ENCODE results near the gene HS6ST1.

Gene HS6ST1

GRCh38 chr2:128298286-128298685, 20.4 kb downstream of the HS6ST1 start:
- DNase-seq: no peak

DNA sequence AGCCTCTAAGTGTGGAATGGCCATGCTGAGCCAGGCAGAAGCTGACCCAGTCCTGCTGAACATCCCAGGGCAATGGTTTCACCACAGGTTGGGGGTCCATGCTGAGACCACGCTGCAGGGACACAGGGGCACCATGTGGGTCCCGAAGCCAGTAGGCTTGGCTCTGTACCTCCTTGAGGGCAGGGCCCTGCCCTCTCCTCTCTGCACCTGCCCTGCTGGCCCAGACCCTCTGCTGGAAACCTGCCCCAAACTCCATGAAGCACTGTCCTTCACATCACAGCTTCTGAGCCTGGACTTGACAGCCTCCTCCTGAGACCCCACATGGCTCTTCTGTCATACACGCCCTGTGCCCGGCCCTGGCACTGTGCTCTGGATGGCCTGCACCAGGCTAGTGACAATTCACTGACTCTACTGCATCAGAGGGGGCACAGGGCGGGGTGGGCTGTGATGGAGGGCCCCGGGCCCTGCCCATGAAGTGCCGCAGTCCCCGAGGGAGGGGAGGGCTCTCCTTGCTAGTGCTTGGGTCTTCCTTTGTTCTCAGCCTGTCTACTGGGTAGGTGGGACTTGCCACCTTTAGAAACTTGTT, 24.7 kb downstream of the HS6ST1 start:
- no peak for DNase-seq

DNA sequence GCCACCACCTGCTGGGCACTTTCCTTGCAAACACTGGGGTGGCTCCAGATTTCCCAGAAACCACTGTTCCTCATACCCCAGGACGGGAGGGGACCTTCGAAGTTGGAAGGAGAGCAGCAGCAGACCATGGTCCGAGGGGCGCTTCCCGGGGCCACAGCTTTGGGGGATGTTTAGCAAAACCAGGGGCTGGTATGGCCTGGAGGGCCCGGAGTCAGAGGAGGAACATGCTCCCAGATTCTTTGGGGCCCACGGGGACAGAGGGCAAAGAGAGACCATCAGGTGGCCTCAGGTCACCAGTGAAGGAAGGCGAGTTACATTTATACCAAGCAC, 25.3 kb downstream of the HS6ST1 start:
- no peak for DNase-seq

DNA sequence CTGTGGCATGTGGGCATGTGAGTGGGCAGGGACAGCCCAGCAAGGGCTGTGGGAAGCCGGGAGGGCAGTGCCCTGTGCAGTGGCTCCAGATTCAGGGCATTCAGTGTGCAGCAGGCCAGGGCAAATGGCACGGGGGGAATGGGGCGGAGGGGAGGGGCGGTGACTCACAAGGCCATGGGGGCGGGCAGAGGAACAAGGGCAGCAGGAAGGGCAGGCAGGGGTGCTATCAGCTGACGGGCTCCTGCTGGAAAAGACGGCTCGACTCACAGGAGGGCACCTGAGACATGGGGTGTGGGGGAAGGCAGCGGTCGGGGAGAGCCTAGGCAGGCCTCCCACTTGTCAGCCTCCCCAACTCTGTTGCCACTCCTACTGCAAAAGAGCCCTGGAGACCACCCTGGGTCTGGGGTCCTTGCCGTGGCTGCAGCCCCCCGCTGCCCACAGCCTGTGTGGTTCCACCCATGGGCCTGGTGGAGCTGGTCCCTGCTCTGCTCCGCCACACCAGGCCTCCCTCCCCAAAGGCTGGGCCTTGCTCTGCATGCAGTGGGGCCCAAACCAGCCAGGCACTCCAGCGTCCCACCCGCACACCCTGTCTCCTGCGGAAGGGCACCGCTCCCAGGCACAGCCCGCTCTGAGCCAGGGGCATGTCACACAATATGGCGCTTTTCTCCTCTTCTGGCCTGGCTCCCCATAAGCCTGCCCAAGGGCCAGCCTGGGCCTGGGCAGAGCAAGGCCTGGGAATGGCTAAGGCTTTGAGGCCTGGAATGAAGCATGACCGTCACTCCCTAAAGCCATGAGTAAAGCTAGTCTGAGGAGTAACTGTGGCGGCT, 25.9 kb downstream of the HS6ST1 start:
- DNase-seq: no peak

DNA sequence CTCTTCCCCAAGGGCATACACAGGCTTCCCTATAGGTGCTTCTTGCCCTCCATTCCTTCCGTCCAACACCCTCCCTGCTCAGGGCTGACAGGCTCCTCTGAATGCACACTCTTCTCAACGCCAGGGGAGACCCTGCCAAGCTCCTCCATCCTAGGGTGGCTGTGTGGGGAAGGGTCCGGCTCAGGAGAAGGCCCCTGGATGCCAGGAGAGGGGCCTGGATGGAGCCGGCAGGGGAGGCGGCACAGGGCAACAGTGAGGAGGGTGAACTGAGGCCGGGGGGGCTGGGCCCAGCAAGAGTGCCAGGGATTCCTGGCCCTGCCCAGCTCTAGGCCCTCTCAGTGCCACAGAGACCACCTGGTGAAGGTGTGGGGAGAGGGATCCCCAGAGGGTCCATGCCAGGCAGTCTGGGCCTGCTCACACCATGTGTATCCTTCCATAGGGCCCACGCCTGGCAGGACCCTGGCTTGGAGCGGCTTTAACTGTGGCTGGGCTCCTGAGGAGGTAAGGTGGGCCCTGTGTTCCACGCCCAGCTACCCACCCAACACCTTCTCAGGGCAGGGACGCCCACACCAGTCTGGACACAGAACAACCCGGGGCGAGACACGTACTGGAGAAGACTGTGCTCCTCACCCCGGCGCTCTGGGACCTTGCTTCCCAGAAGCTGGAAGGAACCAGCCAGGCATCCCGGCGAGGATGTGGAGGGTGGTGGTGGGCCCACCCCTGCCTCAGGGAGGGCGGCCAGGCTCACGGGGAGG, 26.6 kb downstream of the HS6ST1 start:
- no peak for DNase-seq

GRCh38 chr2:128291161-128291843, 27.4 kb downstream of the HS6ST1 start:
- no peak for DNase-seq

DNA sequence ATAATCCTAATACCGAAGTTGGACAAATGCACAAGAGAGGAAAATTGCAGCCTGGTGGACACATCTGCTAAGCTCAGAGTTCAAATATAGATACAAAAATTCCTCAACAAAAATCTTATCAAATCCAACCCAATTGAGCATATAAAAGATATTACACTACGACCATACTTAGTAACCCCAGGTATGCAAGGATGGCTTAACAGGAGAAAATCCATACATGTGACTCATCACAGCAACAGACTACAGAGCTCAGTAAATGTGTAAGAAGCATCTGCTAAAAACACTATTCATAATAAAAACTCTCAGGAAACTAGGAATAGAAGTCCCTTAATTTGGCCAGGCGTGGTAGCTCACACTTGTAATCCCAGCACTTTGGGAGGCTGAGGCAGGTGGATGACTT, 28.3 kb downstream of the HS6ST1 start:
- no peak for DNase-seq

- DNase-seq: no peak
These were observed 29.2 kb downstream of the HS6ST1 start for GRCh38 chr2:128289439-128289838.

GRCh38 chr2:128288781-128289180, 29.9 kb downstream of the HS6ST1 start:
- DNase-seq: no peak

- DNase-seq: no peak
These were observed 30.6 kb downstream of the HS6ST1 start for GRCh38 chr2:128287780-128288735.

GRCh38 chr2:128286905-128287779, 31.5 kb downstream of the HS6ST1 start:
- no peak for DNase-seq

GRCh38 chr2:128286011-128286721, 32.5 kb downstream of the HS6ST1 start:
- no peak for DNase-seq

GRCh38 chr2:128285329-128285931, 33.2 kb downstream of the HS6ST1 start:
- no peak for DNase-seq

- no peak for DNase-seq
These were observed 33.8 kb downstream of the HS6ST1 start for GRCh38 chr2:128284841-128285240.

DNA sequence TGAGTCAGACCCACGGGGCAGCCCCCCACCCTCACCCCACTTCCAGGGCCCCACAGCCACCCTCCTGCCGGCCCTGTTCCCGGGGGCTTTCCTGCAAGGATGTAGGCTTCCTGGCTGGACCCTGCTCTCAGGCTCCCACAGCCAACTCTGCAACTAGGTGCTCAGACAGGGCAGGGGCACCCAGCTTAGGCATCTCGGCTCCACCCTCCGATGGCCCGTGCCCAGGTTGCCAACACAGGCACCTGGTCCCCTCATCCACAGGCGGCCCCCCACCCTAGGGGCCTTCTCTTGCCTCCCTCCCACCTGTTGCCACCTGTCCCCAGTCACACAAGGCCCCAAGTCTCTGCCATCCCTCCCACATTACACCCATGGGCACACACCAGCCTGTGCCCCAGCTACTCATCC, 34.6 kb downstream of the HS6ST1 start:
- DNase-seq: no peak

DNA sequence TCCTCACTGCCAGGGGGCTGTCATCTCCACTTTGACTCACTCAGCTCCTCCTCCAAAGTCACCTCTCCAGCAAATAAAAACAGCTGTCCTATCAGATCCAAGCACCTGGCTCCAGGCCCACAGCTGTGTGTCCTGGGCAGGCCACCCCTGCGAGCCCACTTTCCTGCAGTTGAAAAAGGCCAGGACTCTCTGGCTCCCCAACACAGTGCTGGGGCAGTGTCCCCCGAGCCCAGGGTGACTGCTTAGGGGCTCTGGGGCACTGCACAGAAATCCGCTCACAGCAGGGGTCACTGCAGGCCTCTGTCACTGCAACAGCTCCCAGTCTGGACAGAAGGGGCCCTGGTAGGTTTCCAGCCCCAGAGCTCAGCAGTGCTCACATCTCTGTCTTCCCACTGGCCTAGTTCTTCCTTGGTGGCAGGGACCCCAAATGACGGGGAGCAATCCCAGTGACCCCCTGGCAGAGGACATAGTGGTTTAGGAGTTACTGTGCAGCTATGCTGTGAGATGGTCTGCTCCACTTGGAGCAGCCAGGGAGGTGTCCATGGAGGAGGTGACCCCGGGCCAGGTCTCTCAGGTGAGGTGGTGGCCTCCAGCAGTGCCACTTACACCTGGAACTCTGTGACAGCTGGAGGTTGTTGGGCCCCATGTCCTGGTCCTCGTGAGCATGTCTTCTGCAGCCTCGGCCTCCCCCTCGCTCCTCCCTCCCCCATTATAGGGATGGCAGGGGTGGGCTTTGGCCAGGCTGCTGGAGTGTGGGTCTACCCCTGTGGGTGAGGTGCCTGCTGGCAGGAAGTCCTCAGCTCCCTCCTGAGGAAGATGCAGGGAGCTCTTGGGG, 35.5 kb downstream of the HS6ST1 start:
- no peak for DNase-seq

DNA sequence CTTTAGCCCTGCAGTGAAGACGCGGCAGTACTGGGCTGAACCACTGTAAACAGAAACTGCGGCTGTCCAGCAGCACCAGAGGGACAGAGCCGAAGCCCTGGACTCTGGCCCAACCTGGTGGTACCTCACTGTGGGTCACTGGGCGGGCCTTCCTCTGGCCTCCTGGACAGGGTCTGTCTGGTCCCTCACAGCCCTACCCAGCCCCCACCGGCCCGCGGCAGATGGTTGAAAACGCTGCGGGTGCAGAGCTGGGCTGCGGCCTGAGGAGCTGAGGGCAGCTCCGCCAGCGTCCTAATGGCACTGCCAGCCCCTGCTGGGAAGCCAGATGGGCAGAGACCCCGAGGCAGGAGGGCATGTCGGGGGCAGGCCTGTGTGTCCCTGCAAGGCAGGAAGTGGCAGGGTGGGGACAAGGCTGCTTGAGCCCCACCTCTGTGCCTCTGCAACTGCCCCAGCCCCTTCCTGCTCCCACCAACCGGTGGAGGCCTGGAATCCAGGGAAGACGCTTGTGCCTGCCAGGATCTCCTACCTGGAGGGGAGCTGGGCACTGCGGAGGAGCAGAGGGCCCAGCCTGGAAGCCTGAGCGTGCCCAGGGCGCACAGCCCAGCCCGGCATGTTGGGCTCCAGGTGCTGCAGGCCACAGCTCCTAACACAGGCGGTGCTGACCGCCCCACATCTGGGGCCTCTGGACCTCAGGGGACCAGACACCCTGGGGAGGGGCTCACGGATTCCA, 36.3 kb downstream of the HS6ST1 start:
- DNase-seq: no peak

- DNase-seq: no peak
These were observed 36.8 kb downstream of the HS6ST1 start for GRCh38 chr2:128281852-128282245.
